ENCODE results near the gene AKAP9. TPM values are rescaled to one million over a fixed set of nuclear protein-coding genes. Genes with fewer than 3 reads are reported as not detected.
"Not testable (repeated sequence)": the region's sequence is repeated elsewhere in the genome, so short reads cannot be mapped to it uniquely, and the experiment has no call there.

AKAP9 gene
- total RNA-seq, 1 experiment from 2014 or later: 71.3 TPM

- intact Hi-C loops (cut with micrococcal nuclease; ENCODE audit: unreplicated experiment): no loop called here
- no peaks in the 10 kb centered on the region for H3K4me1 ChIP-seq (replicated peaks; ENCODE audit: insufficient read depth)
- no peak overlapping the region for H2AFZ ChIP-seq
- H3K9me2 ChIP-seq (ENCODE audit: insufficient read depth): no peaks in the 10 kb centered on the region
- ChIA-PET CTCF (no interaction called here), POLR2A (ENCODE audit: unreplicated experiment) (no interaction called here)
- no peak overlapping the region for H3K4me2 ChIP-seq
- no TSS peak for BruUV-seq (replicated peaks)
- H3K27ac ChIP-seq: no peak overlapping the region
- TF ChIP-seq EZH2 (IDR thresholded peaks at IDR 0.05; ENCODE audit: low read depth) (no peak), CTCF (conservative IDR thresholded peaks at IDR 0.05) (no peak)
- no peaks in the 10 kb centered on the region for H3K9me3 ChIP-seq (ENCODE audit: insufficient read depth, low read depth)
- peaks cover 8% of the 10 kb centered on the region; the same call in 1 of the 2 replicates for H3K79me2 ChIP-seq (ENCODE audit: low read depth)
- no peaks in the 10 kb centered on the region for H3K36me3 ChIP-seq (ENCODE audit: low read depth)
- H3F3A ChIP-seq (ENCODE audit: insufficient read depth, low read depth): no peaks in the 10 kb centered on the region
- H3K27me3 ChIP-seq (ENCODE audit: insufficient read depth, low read depth): no peaks in the 10 kb centered on the region
- no peak overlapping the region for H3K4me3 ChIP-seq
- H4K20me1 ChIP-seq (ENCODE audit: insufficient read depth): peaks cover 3% of the 10 kb centered on the region
- no peak for DNase-seq
Measured at GRCh38 chr7:91961816-91962215, 21.2 kb downstream of the AKAP9 start.

GRCh38 chr7:91962419-91962818, 21.8 kb downstream of the AKAP9 start:
- POLR2A ChIA-PET (ENCODE audit: unreplicated experiment): no interaction called here
- intact Hi-C loops (cut with micrococcal nuclease; ENCODE audit: unreplicated experiment): no loop called here
- Histone ChIP-seq H3K4me3 (no peak overlapping the region), H3K9me2 (ENCODE audit: insufficient read depth) (no peaks in the 10 kb centered on the region), H2AFZ (no peak overlapping the region), H3K27me3 (ENCODE audit: insufficient read depth, low read depth) (no peaks in the 10 kb centered on the region), H3K4me1 (replicated peaks; ENCODE audit: insufficient read depth) (no peaks in the 10 kb centered on the region), H3K27ac (no peak overlapping the region), H4K20me1 (ENCODE audit: insufficient read depth) (peaks cover 3% of the 10 kb centered on the region), H3K79me2 (ENCODE audit: low read depth) (peaks cover 14% of the 10 kb centered on the region), H3K9me3 (ENCODE audit: insufficient read depth, low read depth) (no peaks in the 10 kb centered on the region), H3K4me2 (no peak overlapping the region), H3K36me3 (ENCODE audit: low read depth) (no peaks in the 10 kb centered on the region), H3F3A (ENCODE audit: insufficient read depth, low read depth) (no peaks in the 10 kb centered on the region)
- BruUV-seq (replicated peaks): no TSS peak
- TF ChIP-seq CTCF (conservative IDR thresholded peaks at IDR 0.05): no peak
- no peak for TF ChIP-seq EZH2 (IDR thresholded peaks at IDR 0.05; ENCODE audit: low read depth)
- no peak for DNase-seq
- CTCF ChIA-PET: no interaction called here

GRCh38 chr7:91967513-91967912, 26.9 kb downstream of the AKAP9 start:
- H3K9me2 ChIP-seq (ENCODE audit: insufficient read depth); H3K4me1 ChIP-seq (replicated peaks; ENCODE audit: insufficient read depth); H3K4me2 ChIP-seq; H2AFZ ChIP-seq; H3K27ac ChIP-seq; H3K36me3 ChIP-seq (ENCODE audit: low read depth); intact Hi-C loops (cut with micrococcal nuclease; ENCODE audit: unreplicated experiment); CTCF ChIA-PET; H3F3A ChIP-seq (ENCODE audit: insufficient read depth, low read depth); BruUV-seq (replicated peaks); H4K20me1 ChIP-seq (ENCODE audit: insufficient read depth); H3K4me3 ChIP-seq; DNase-seq; POLR2A ChIA-PET (ENCODE audit: unreplicated experiment); H3K27me3 ChIP-seq (ENCODE audit: insufficient read depth, low read depth); H3K9me3 ChIP-seq (ENCODE audit: insufficient read depth, low read depth): not testable (repeated sequence)
- peaks cover 33% of the 10 kb centered on the region for H3K79me2 ChIP-seq (ENCODE audit: low read depth)

GRCh38 chr7:91973639-91974038, 33.0 kb downstream of the AKAP9 start:
- Histone ChIP-seq H3K36me3 (ENCODE audit: low read depth) (no peaks in the 10 kb centered on the region), H2AFZ (no peak overlapping the region), H3K9me3 (ENCODE audit: insufficient read depth, low read depth) (no peaks in the 10 kb centered on the region), H3K4me3 (no peak overlapping the region), H3K4me1 (replicated peaks; ENCODE audit: insufficient read depth) (no peaks in the 10 kb centered on the region), H3K4me2 (no peak overlapping the region), H3K9me2 (ENCODE audit: insufficient read depth) (no peaks in the 10 kb centered on the region), H4K20me1 (ENCODE audit: insufficient read depth) (no peaks in the 10 kb centered on the region), H3K27ac (no peak overlapping the region), H3K27me3 (ENCODE audit: insufficient read depth, low read depth) (no peaks in the 10 kb centered on the region), H3F3A (ENCODE audit: insufficient read depth, low read depth) (no peaks in the 10 kb centered on the region), H3K79me2 (ENCODE audit: low read depth) (peaks cover 7% of the 10 kb centered on the region; the same call in 1 of the 2 replicates)
- ChIA-PET CTCF (no interaction called here), POLR2A (ENCODE audit: unreplicated experiment) (no interaction called here)
- intact Hi-C loops (cut with micrococcal nuclease; ENCODE audit: unreplicated experiment): no loop called here
- no TSS peak for BruUV-seq (replicated peaks)
- TF ChIP-seq CTCF (conservative IDR thresholded peaks at IDR 0.05): no peak
- no peak for DNase-seq

Measured in PC-9 (cell line).